HCT116 (cell line): ENCODE results near the gene UBAC2. TPM values are rescaled to one million over a fixed set of nuclear protein-coding genes. Genes with fewer than 3 reads are reported as not detected.

Source experiments
- ATAC-seq: fragments of 200-7000 bp; cut with Tn5 transposase; 2 replicates; pipeline ENCODE4 v1.9.1; 2020; ENCODE audit warnings: mild to moderate bottlenecking, moderate library complexity
- BruUV-seq: library from RNA; stranded (reverse); fragments of 400-500 nt; replicated peaks from 2 replicates; lab custom pipeline; 2021; lab: Mats Ljungman, UMichigan
- CTCF ChIA-PET: fragments of 300-600 bp; sonication (Branson Sonifier 250); formaldehyde crosslinking; loops from one replicate; lab custom pipeline; 2021; ENCODE audit warnings: antibody characterized with exemption; lab: Charles Lee
- POLR2A ChIA-PET: fragments of 300-600, 350-600 bp; sonication (Branson Sonifier 250); formaldehyde crosslinking; loops from one replicate; lab custom pipeline; 2021; ENCODE audit warnings: antibody characterized with exemption; lab: Charles Lee
- RAD21 ChIA-PET, 2 experiments: fragments of 300-600 bp; sonication (Branson Sonifier 250); formaldehyde crosslinking; loops; one replicate each; lab custom pipeline; 2023; ENCODE audit warnings: low total read pairs in 2 of 2; ENCODE audit not compliant: uncharacterized antibody in 2 of 2, unreplicated experiment in 2 of 2, low non-redundant PET in 1 of 2; lab: Charles Lee
- DNase-seq: peaks from one replicate; pipeline ENCODE4 v3.0.0-alpha.2; 2010; ENCODE audit warnings: low read depth, low spot score
- H2AFZ ChIP-seq: fragments of 200-600 bp; shearing (Covaris generic), sonication (generic); 2 replicates; pipeline ENCODE4 v1.6.1; 2017; ENCODE audit warnings: low read depth, mixed run types, mixed read lengths, antibody characterized with exemption, low read length; ENCODE audit not compliant: poor library complexity, severe bottlenecking
- H3K27ac ChIP-seq: 2 replicates; pipeline ENCODE4 v1.5.1; 2012; ENCODE audit warnings: low read depth, low read length
- H3K27me3 ChIP-seq: fragments of 200-600 bp; sonication (generic); 2 replicates; pipeline ENCODE4 v1.6.1; 2016; ENCODE audit warnings: mixed run types, low read length, mixed read lengths; ENCODE audit not compliant: insufficient read depth
- H3K36me3 ChIP-seq, 2 experiments: fragments of 200-500 bp in 1 of 2; fragments of 200-600 bp in 1 of 2; sonication (Bioruptor generic) in 1 of 2; sonication (generic) in 1 of 2; 2 replicates each; pipeline versions ENCODE4 v1.5.1 to v1.6.1; 2014 to 2016; ENCODE audit warnings: low read length in 2 of 2, inconsistent platforms in 1 of 2, mixed read lengths in 1 of 2, mixed run types in 1 of 2; ENCODE audit not compliant: insufficient read depth in 2 of 2, control insufficient read depth in 1 of 2
- H3K4me1 ChIP-seq, 2 experiments: fragments of 200-600 bp in 1 of 2; sonication (generic) in 1 of 2; 2 replicates each; pipeline versions ENCODE4 v1.5.1 to v1.6.1; 2012 to 2017; ENCODE audit warnings: low read length in 2 of 2, inconsistent platforms in 1 of 2, mild to moderate bottlenecking in 1 of 2, mixed read lengths in 1 of 2, mixed run types in 1 of 2, moderate library complexity in 1 of 2; ENCODE audit not compliant: insufficient read depth in 2 of 2, control insufficient read depth in 1 of 2
- H3K4me2 ChIP-seq: fragments of 200-600 bp; sonication (generic); 2 replicates; pipeline ENCODE4 v1.6.1; 2017; ENCODE audit warnings: mixed run types, low read length, mixed read lengths
- H3K4me3 ChIP-seq, 2 experiments: fragments of 200-600 bp in 1 of 2; sonication (generic) in 1 of 2; replicated peaks in 1 of 2; 2 replicates each; pipeline ENCODE4 v1.5.1; 2011 to 2016; ENCODE audit warnings: low read length in 2 of 2, control low read depth in 1 of 2, low read depth in 1 of 2, mild to moderate bottlenecking in 1 of 2, mixed read lengths in 1 of 2, mixed run types in 1 of 2
- H3K79me2 ChIP-seq: fragments of 200-600 bp; sonication (generic); 2 replicates; pipeline ENCODE4 v1.6.1; 2017; ENCODE audit warnings: mild to moderate bottlenecking, mixed run types, low read length, moderate library complexity, mixed read lengths; ENCODE audit not compliant: insufficient read depth
- H3K9ac ChIP-seq: fragments of 200-600 bp; sonication (generic); 2 replicates; pipeline ENCODE4 v1.6.1; 2016; ENCODE audit warnings: low read length, mixed read lengths
- H3K9me2 ChIP-seq: fragments of 200-600 bp; sonication (generic), shearing (Covaris generic); 2 replicates; pipeline ENCODE4 v1.6.1; 2017; ENCODE audit warnings: mixed run types, mild to moderate bottlenecking, moderate library complexity; ENCODE audit not compliant: insufficient read depth
- H3K9me3 ChIP-seq, 2 experiments: fragments of 200-500 bp in 1 of 2; fragments of 200-600 bp in 1 of 2; sonication (Bioruptor generic) in 1 of 2; sonication (generic) in 1 of 2; 2 replicates each; pipeline ENCODE4 v1.6.1; 2014 to 2017; ENCODE audit warnings: low read length in 2 of 2, mixed read lengths in 2 of 2, inconsistent platforms in 1 of 2, low read depth in 1 of 2, mild to moderate bottlenecking in 1 of 2, mixed run types in 1 of 2, moderate library complexity in 1 of 2; ENCODE audit not compliant: control insufficient read depth in 1 of 2, insufficient read depth in 1 of 2
- H4K20me1 ChIP-seq: fragments of 200-600 bp; sonication (generic), shearing (Covaris generic); 2 replicates; pipeline ENCODE4 v1.6.1; 2017; ENCODE audit warnings: mixed run types, mild to moderate bottlenecking, moderate library complexity; ENCODE audit not compliant: insufficient read depth
- CBX3 ChIP-seq: IDR thresholded peaks from 2 replicates; pipeline ENCODE4 v1.6.1; 2012; ENCODE audit warnings: low read depth
- EGR1 ChIP-seq: IDR thresholded peaks from 2 replicates; pipeline ENCODE4 v1.6.1; 2012; ENCODE audit warnings: low read depth
- ELF1 ChIP-seq: IDR thresholded peaks from 2 replicates; pipeline ENCODE4 v1.6.1; 2012; ENCODE audit warnings: low read depth, borderline replicate concordance
- EZH2 ChIP-seq: fragments of 200-600 bp; sonication (generic); IDR thresholded peaks from 2 replicates; pipeline ENCODE4 v1.6.1; 2017; ENCODE audit warnings: antibody characterized with exemption, mixed run types
- JUND ChIP-seq: IDR thresholded peaks from 2 replicates; pipeline ENCODE4 v1.6.1; 2012
- MAX ChIP-seq: IDR thresholded peaks from 2 replicates; pipeline ENCODE4 v1.6.1; 2012
- POLR2A ChIP-seq: IDR thresholded peaks from 2 replicates; pipeline ENCODE4 v1.7.0; 2011; ENCODE audit warnings: borderline replicate concordance; ENCODE audit not compliant: insufficient read depth, insufficient read length; ENCODE audit errors: extremely low read depth
- RAD21 ChIP-seq: IDR thresholded peaks from 2 replicates; pipeline ENCODE4 v1.6.1; 2012; ENCODE audit warnings: low read depth, mild to moderate bottlenecking
- SIN3A ChIP-seq: IDR thresholded peaks from 2 replicates; pipeline ENCODE4 v1.6.1; 2012; ENCODE audit warnings: low read depth
- TCF7L2 ChIP-seq: IDR thresholded peaks from 2 replicates; pipeline ENCODE4 v1.7.0; 2011; ENCODE audit warnings: borderline replicate concordance, inconsistent platforms; ENCODE audit not compliant: insufficient read depth, insufficient read length; ENCODE audit errors: extremely low read depth
- YY1 ChIP-seq: IDR thresholded peaks from 2 replicates; pipeline ENCODE4 v1.6.1; 2011; ENCODE audit warnings: low read length, low read depth, moderate library complexity, mild to moderate bottlenecking; ENCODE audit not compliant: insufficient replicate concordance; ENCODE audit errors: extremely low read depth
- ZFX ChIP-seq: fragments of 450-650 bp; IDR thresholded peaks from 2 replicates; pipeline ENCODE4 v1.6.1; 2017
- ZNF274 ChIP-seq: fragments of 200-500 bp; sonication (Bioruptor generic); IDR thresholded peaks from 2 replicates; pipeline ENCODE4 v1.6.1; 2014; ENCODE audit warnings: mild to moderate bottlenecking, low read depth, low read length, inconsistent platforms
- intact Hi-C: fragments of 100-400 bp; cut with micrococcal nuclease; formaldehyde crosslinking; loops from 2 replicates; pipeline ENCODE4 v1.10.0; 2022
- total RNA-seq: library from RNA; stranded (reverse); gene quantifications from one replicate; pipeline ENCODE4 v1.2.1, GENCODE V29; 2021; ENCODE audit not compliant: unreplicated experiment
- TF ChIP-seq, protein P1 (sequence below), 3 experiments: fragments of 200-600 bp in 1 of 3; sonication (generic) in 1 of 3; IDR thresholded peaks in 2 of 3; conservative IDR thresholded peaks in 1 of 3; 2 replicates each; pipeline ENCODE4 v1.5.1; 2012 to 2017; ENCODE audit warnings: low read depth in 2 of 3, low read length in 2 of 3, antibody characterized with exemption in 1 of 3, borderline replicate concordance in 1 of 3, control low read depth in 1 of 3, mild to moderate bottlenecking in 1 of 3, mixed read lengths in 1 of 3, mixed run types in 1 of 3, moderate library complexity in 1 of 3; ENCODE audit not compliant: insufficient read depth in 1 of 3
- TF ChIP-seq, protein P2 (sequence below): IDR thresholded peaks from 2 replicates; pipeline ENCODE4 v1.6.1; 2011; ENCODE audit warnings: mild to moderate bottlenecking, low read length, moderate library complexity; ENCODE audit not compliant: insufficient replicate concordance; ENCODE audit errors: extremely low read depth

Gene UBAC2
- total RNA-seq, 1 experiment from 2014 or later, result 67.4 TPM

- intact Hi-C loops, result no loop called here
- no peak for TF ChIP-seq TCF7L2
- TF ChIP-seq POLR2A, result no peak
- no peak for TF ChIP-seq ELF1
- TF ChIP-seq JUND, result no peak
- no peak for TF ChIP-seq MAX
- TF ChIP-seq, protein P1, sequence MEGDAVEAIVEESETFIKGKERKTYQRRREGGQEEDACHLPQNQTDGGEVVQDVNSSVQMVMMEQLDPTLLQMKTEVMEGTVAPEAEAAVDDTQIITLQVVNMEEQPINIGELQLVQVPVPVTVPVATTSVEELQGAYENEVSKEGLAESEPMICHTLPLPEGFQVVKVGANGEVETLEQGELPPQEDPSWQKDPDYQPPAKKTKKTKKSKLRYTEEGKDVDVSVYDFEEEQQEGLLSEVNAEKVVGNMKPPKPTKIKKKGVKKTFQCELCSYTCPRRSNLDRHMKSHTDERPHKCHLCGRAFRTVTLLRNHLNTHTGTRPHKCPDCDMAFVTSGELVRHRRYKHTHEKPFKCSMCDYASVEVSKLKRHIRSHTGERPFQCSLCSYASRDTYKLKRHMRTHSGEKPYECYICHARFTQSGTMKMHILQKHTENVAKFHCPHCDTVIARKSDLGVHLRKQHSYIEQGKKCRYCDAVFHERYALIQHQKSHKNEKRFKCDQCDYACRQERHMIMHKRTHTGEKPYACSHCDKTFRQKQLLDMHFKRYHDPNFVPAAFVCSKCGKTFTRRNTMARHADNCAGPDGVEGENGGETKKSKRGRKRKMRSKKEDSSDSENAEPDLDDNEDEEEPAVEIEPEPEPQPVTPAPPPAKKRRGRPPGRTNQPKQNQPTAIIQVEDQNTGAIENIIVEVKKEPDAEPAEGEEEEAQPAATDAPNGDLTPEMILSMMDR (IDR thresholded peaks at IDR 0.05 in 2 of 3, conservative IDR thresholded peaks at IDR 0.05 in 1 of 3; ENCODE audit: borderline replicate concordance in 1 of 3, insufficient read depth in 1 of 3, low read depth in 2 of 3, low read length in 2 of 3), result no peak
- TF ChIP-seq, all 23 proteins: peak for 0
- BruUV-seq, result no TSS peak
Measured at GRCh38 chr13:99334221-99334620, 133.6 kb downstream of the UBAC2 start.

GRCh38 chr13:99335087-99335486 lies 134.4 kb downstream of the UBAC2 start:
- CTCF ChIA-PET, result interaction anchor here (0.6 kb wide), 1 partner anchor 632 kb away, joined by 3 read pairs; no protein-coding TSS in a partner anchor

More at GRCh38 chr13:99334221-99334620, 133.6 kb downstream of the UBAC2 start:
- Histone ChIP-seq H3K27me3 (no peaks in the 10 kb centered on the region), H3K9ac (no peak overlapping the region), H3K4me2 (no peak overlapping the region), H3K4me3 (no peak overlapping the region), H3K4me1 (peaks cover 0 to 6% of the 10 kb centered on the region in 2 experiments; a peak in 1 of 4 replicates), H3K79me2 (no peaks in the 10 kb centered on the region), H3K9me3 (no peaks in the 10 kb centered on the region), H3K36me3 (peaks cover 2 to 8% of the 10 kb centered on the region in 2 experiments; a peak in 2 of 4 replicates), H2AFZ (no peak overlapping the region), H3K27ac (no peak overlapping the region), H4K20me1 (no peaks in the 10 kb centered on the region; the same call in 1 of the 2 replicates), H3K9me2 (no peaks in the 10 kb centered on the region)
- ChIA-PET RAD21 (no interaction called here), CTCF (no interaction called here), POLR2A (no interaction called here)
- ATAC-seq (no peak), DNase-seq (no peak)

More at GRCh38 chr13:99335087-99335486, 134.4 kb downstream of the UBAC2 start:
- peaks cover 0 to 6% of the 10 kb centered on the region in 2 experiments; a peak in 1 of 4 replicates for H3K4me1 ChIP-seq
- H3K79me2 ChIP-seq, result no peaks in the 10 kb centered on the region
- peaks cover 2 to 6% of the 10 kb centered on the region in 2 experiments; a peak in 1 of 4 replicates for H3K36me3 ChIP-seq
- ATAC-seq, result no peak
- no peaks in the 10 kb centered on the region for H3K9me2 ChIP-seq
- TF ChIP-seq, protein P2, sequence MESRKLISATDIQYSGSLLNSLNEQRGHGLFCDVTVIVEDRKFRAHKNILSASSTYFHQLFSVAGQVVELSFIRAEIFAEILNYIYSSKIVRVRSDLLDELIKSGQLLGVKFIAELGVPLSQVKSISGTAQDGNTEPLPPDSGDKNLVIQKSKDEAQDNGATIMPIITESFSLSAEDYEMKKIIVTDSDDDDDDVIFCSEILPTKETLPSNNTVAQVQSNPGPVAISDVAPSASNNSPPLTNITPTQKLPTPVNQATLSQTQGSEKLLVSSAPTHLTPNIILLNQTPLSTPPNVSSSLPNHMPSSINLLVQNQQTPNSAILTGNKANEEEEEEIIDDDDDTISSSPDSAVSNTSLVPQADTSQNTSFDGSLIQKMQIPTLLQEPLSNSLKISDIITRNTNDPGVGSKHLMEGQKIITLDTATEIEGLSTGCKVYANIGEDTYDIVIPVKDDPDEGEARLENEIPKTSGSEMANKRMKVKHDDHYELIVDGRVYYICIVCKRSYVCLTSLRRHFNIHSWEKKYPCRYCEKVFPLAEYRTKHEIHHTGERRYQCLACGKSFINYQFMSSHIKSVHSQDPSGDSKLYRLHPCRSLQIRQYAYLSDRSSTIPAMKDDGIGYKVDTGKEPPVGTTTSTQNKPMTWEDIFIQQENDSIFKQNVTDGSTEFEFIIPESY, result no peak
- TF ChIP-seq YY1 (no peak), POLR2A (no peak), TCF7L2 (no peak), EZH2 (no peak), CBX3 (no peak), RAD21 (no peak), JUND (no peak), EGR1 (no peak), ZFX (no peak), ZNF274 (no peak), SIN3A (no peak)
- no peaks in the 10 kb centered on the region; the same call in 1 of the 2 replicates for H4K20me1 ChIP-seq
- DNase-seq, result no peak
- no peak overlapping the region for H3K4me2 ChIP-seq
- intact Hi-C loops, result no loop called here
- POLR2A ChIA-PET, result no interaction called here
- H3K27ac ChIP-seq, result no peak overlapping the region
- H2AFZ ChIP-seq, result no peak overlapping the region
- H3K4me3 ChIP-seq, result no peak overlapping the region
- RAD21 ChIA-PET, result no interaction called here
- no TSS peak for BruUV-seq
- H3K9ac ChIP-seq, result no peak overlapping the region
- no peaks in the 10 kb centered on the region for H3K9me3 ChIP-seq
- H3K27me3 ChIP-seq, result no peaks in the 10 kb centered on the region
